ENCODE data around the gene CYP26C1. TPM values are rescaled to one million over a fixed set of nuclear protein-coding genes. Genes with fewer than 3 reads are reported as not detected.
A peak's percentile ranks its signal among the peaks of the same experiment; 100 is the strongest.

The CYP26C1 gene
- total RNA-seq, 1 donor from 2014 or later, result not detected

GRCh38 chr10:93034426-93034825 lies 26.2 kb upstream of the CYP26C1 start:
- no peaks in the 10 kb centered on the region for H3K36me3 ChIP-seq (ENCODE audit: control insufficient read depth in 3 of 3, insufficient read depth in 3 of 3, low read length in 3 of 3)
- H3K4me3 ChIP-seq (ENCODE audit: low read length in 3 of 3), result no peak overlapping the region
- no peak overlapping the region for H3K27ac ChIP-seq (ENCODE audit: low read depth, low read length)
- H3K9me3 ChIP-seq (ENCODE audit: control insufficient read depth in 3 of 3, low read length in 3 of 3), result no peaks in the 10 kb centered on the region
- no peaks in the 10 kb centered on the region for H3K4me1 ChIP-seq (ENCODE audit: control insufficient read depth in 3 of 3, insufficient read depth in 3 of 3, low read length in 3 of 3)
- no peaks in the 10 kb centered on the region for H3K27me3 ChIP-seq (ENCODE audit: control insufficient read depth in 3 of 3, insufficient read depth in 3 of 3, low read length in 3 of 3)
- H3K9ac ChIP-seq (ENCODE audit: low read depth in 1 of 3, low read length in 3 of 3), result no peak overlapping the region

GRCh38 chr10:93039110-93039509 lies 21.5 kb upstream of the CYP26C1 start:
- no peak overlapping the region for H3K4me3 ChIP-seq (ENCODE audit: low read length in 3 of 3)
- H3K9me3 ChIP-seq (ENCODE audit: control insufficient read depth in 3 of 3, low read length in 3 of 3), result no peaks in the 10 kb centered on the region
- no peaks in the 10 kb centered on the region for H3K27me3 ChIP-seq (ENCODE audit: control insufficient read depth in 3 of 3, insufficient read depth in 3 of 3, low read length in 3 of 3)
- no peaks in the 10 kb centered on the region for H3K36me3 ChIP-seq (ENCODE audit: control insufficient read depth in 3 of 3, insufficient read depth in 3 of 3, low read length in 3 of 3)
- H3K9ac ChIP-seq (ENCODE audit: low read depth in 1 of 3, low read length in 3 of 3), result no peak overlapping the region
- no peak overlapping the region for H3K27ac ChIP-seq (ENCODE audit: low read depth, low read length)
- H3K4me1 ChIP-seq (ENCODE audit: control insufficient read depth in 3 of 3, insufficient read depth in 3 of 3, low read length in 3 of 3), result peaks cover 0 to 2% (median 0%) of the 10 kb centered on the region in 3 donors

GRCh38 chr10:93039721-93040120 lies 20.9 kb upstream of the CYP26C1 start:
- no peak overlapping the region for H3K4me3 ChIP-seq (ENCODE audit: low read length in 3 of 3)
- H3K27me3 ChIP-seq (ENCODE audit: control insufficient read depth in 3 of 3, insufficient read depth in 3 of 3, low read length in 3 of 3), result no peaks in the 10 kb centered on the region
- H3K36me3 ChIP-seq (ENCODE audit: control insufficient read depth in 3 of 3, insufficient read depth in 3 of 3, low read length in 3 of 3), result no peaks in the 10 kb centered on the region
- H3K9me3 ChIP-seq (ENCODE audit: control insufficient read depth in 3 of 3, low read length in 3 of 3), result no peaks in the 10 kb centered on the region
- H3K9ac ChIP-seq (ENCODE audit: low read depth in 1 of 3, low read length in 3 of 3), result no peak overlapping the region
- no peak overlapping the region for H3K27ac ChIP-seq (ENCODE audit: low read depth, low read length)
- H3K4me1 ChIP-seq (ENCODE audit: control insufficient read depth in 3 of 3, insufficient read depth in 3 of 3, low read length in 3 of 3), result peaks cover 0 to 2% (median 0%) of the 10 kb centered on the region in 3 donors

- H3K9me3 ChIP-seq (ENCODE audit: control insufficient read depth in 3 of 3, low read length in 3 of 3), result no peaks in the 10 kb centered on the region
- no peak overlapping the region for H3K4me3 ChIP-seq (ENCODE audit: low read length in 3 of 3)
- H3K4me1 ChIP-seq (ENCODE audit: control insufficient read depth in 3 of 3, insufficient read depth in 3 of 3, low read length in 3 of 3), result no peaks in the 10 kb centered on the region
- H3K27ac ChIP-seq (ENCODE audit: low read depth, low read length), result no peak overlapping the region
- peaks cover 0 to under 1% (median under 1%) of the 10 kb centered on the region in 3 donors for H3K27me3 ChIP-seq (ENCODE audit: control insufficient read depth in 3 of 3, insufficient read depth in 3 of 3, low read length in 3 of 3)
- peaks cover 4 to 12% (median 5%) of the 10 kb centered on the region in 3 donors for H3K36me3 ChIP-seq (ENCODE audit: control insufficient read depth in 3 of 3, insufficient read depth in 3 of 3, low read length in 3 of 3)
- H3K9ac ChIP-seq (ENCODE audit: low read depth in 1 of 3, low read length in 3 of 3), result no peak overlapping the region
Observed at GRCh38 chr10:93054486-93054885, 6.1 kb upstream of the CYP26C1 start.

GRCh38 chr10:93058139-93058538 lies 2.5 kb upstream of the CYP26C1 start:
- H3K27ac ChIP-seq (ENCODE audit: low read depth, low read length), result no peak overlapping the region
- H3K4me3 ChIP-seq (ENCODE audit: low read length in 3 of 3), result no peak overlapping the region
- peaks cover 20 to 28% (median 26%) of the 10 kb centered on the region in 3 donors for H3K27me3 ChIP-seq (ENCODE audit: control insufficient read depth in 3 of 3, insufficient read depth in 3 of 3, low read length in 3 of 3)
- peaks cover 3 to 17% (median 3%) of the 10 kb centered on the region in 3 donors for H3K36me3 ChIP-seq (ENCODE audit: control insufficient read depth in 3 of 3, insufficient read depth in 3 of 3, low read length in 3 of 3)
- H3K4me1 ChIP-seq (ENCODE audit: control insufficient read depth in 3 of 3, insufficient read depth in 3 of 3, low read length in 3 of 3), result peaks cover 14 to 23% (median 17%) of the 10 kb centered on the region in 3 donors
- no peak overlapping the region for H3K9ac ChIP-seq (ENCODE audit: low read depth in 1 of 3, low read length in 3 of 3)
- H3K9me3 ChIP-seq (ENCODE audit: control insufficient read depth in 3 of 3, low read length in 3 of 3), result no peaks in the 10 kb centered on the region

GRCh38 chr10:93060887-93061593 lies 442 bp downstream of the CYP26C1 start:
- H3K27me3 ChIP-seq (ENCODE audit: control insufficient read depth in 3 of 3, insufficient read depth in 3 of 3, low read length in 3 of 3), result peaks cover 46 to 53% (median 53%) of the 10 kb centered on the region in 3 donors
- H3K36me3 ChIP-seq (ENCODE audit: control insufficient read depth in 3 of 3, insufficient read depth in 3 of 3, low read length in 3 of 3), result peaks cover 3 to 14% (median 3%) of the 10 kb centered on the region in 3 donors
- peaks cover 14 to 28% (median 17%) of the 10 kb centered on the region in 3 donors for H3K4me1 ChIP-seq (ENCODE audit: control insufficient read depth in 3 of 3, insufficient read depth in 3 of 3, low read length in 3 of 3)
- H3K4me3 ChIP-seq (ENCODE audit: low read length in 3 of 3), result no peak overlapping the region
- H3K9ac ChIP-seq (ENCODE audit: low read depth in 1 of 3, low read length in 3 of 3), result no peak overlapping the region
- no peak overlapping the region for H3K27ac ChIP-seq (ENCODE audit: low read depth, low read length)
- peaks cover 0 to 2% (median 0%) of the 10 kb centered on the region in 3 donors for H3K9me3 ChIP-seq (ENCODE audit: control insufficient read depth in 3 of 3, low read length in 3 of 3)

- peaks cover 0 to 2% (median 0%) of the 10 kb centered on the region in 3 donors for H3K9me3 ChIP-seq (ENCODE audit: control insufficient read depth in 3 of 3, low read length in 3 of 3)
- peaks cover 14 to 28% (median 17%) of the 10 kb centered on the region in 3 donors for H3K4me1 ChIP-seq (ENCODE audit: control insufficient read depth in 3 of 3, insufficient read depth in 3 of 3, low read length in 3 of 3)
- H3K36me3 ChIP-seq (ENCODE audit: control insufficient read depth in 3 of 3, insufficient read depth in 3 of 3, low read length in 3 of 3), result peaks cover 3 to 14% (median 3%) of the 10 kb centered on the region in 3 donors
- no peak overlapping the region for H3K9ac ChIP-seq (ENCODE audit: low read depth in 1 of 3, low read length in 3 of 3)
- peak overlapping the region in 2 of 3 donors; percentile 50 to 54 for H3K4me3 ChIP-seq (ENCODE audit: low read length in 3 of 3)
- peaks cover 54 to 61% (median 61%) of the 10 kb centered on the region in 3 donors for H3K27me3 ChIP-seq (ENCODE audit: control insufficient read depth in 3 of 3, insufficient read depth in 3 of 3, low read length in 3 of 3)
- H3K27ac ChIP-seq (ENCODE audit: low read depth, low read length), result no peak overlapping the region
Observed at GRCh38 chr10:93061594-93062513, 1.3 kb downstream of the CYP26C1 start.

- H3K27ac ChIP-seq (ENCODE audit: low read depth, low read length), result no peak overlapping the region
- H3K4me1 ChIP-seq (ENCODE audit: control insufficient read depth in 3 of 3, insufficient read depth in 3 of 3, low read length in 3 of 3), result peaks cover 14 to 28% (median 17%) of the 10 kb centered on the region in 3 donors
- H3K4me3 ChIP-seq (ENCODE audit: low read length in 3 of 3), result peak overlapping the region in 2 of 3 donors; percentile 50 to 54
- peaks cover 3 to 14% (median 3%) of the 10 kb centered on the region in 3 donors for H3K36me3 ChIP-seq (ENCODE audit: control insufficient read depth in 3 of 3, insufficient read depth in 3 of 3, low read length in 3 of 3)
- H3K27me3 ChIP-seq (ENCODE audit: control insufficient read depth in 3 of 3, insufficient read depth in 3 of 3, low read length in 3 of 3), result peaks cover 62 to 69% (median 68%) of the 10 kb centered on the region in 3 donors
- H3K9me3 ChIP-seq (ENCODE audit: control insufficient read depth in 3 of 3, low read length in 3 of 3), result peaks cover 0 to 2% (median 0%) of the 10 kb centered on the region in 3 donors
- no peak overlapping the region for H3K9ac ChIP-seq (ENCODE audit: low read depth in 1 of 3, low read length in 3 of 3)
Observed at GRCh38 chr10:93062514-93063143, 2.0 kb downstream of the CYP26C1 start.

- peaks cover 0 to 9% (median 0%) of the 10 kb centered on the region in 3 donors for H3K36me3 ChIP-seq (ENCODE audit: control insufficient read depth in 3 of 3, insufficient read depth in 3 of 3, low read length in 3 of 3)
- H3K4me1 ChIP-seq (ENCODE audit: control insufficient read depth in 3 of 3, insufficient read depth in 3 of 3, low read length in 3 of 3), result peaks cover 14 to 32% (median 18%) of the 10 kb centered on the region in 3 donors
- H3K9ac ChIP-seq (ENCODE audit: low read depth in 1 of 3, low read length in 3 of 3), result no peak overlapping the region
- no peak overlapping the region for H3K27ac ChIP-seq (ENCODE audit: low read depth, low read length)
- peaks cover 69 to 76% (median 74%) of the 10 kb centered on the region in 3 donors for H3K27me3 ChIP-seq (ENCODE audit: control insufficient read depth in 3 of 3, insufficient read depth in 3 of 3, low read length in 3 of 3)
- H3K9me3 ChIP-seq (ENCODE audit: control insufficient read depth in 3 of 3, low read length in 3 of 3), result peaks cover 0 to 2% (median 0%) of the 10 kb centered on the region in 3 donors
- no peak overlapping the region for H3K4me3 ChIP-seq (ENCODE audit: low read length in 3 of 3)
Observed at GRCh38 chr10:93063144-93063976, 2.8 kb downstream of the CYP26C1 start.

Measured in skeletal muscle tissue (tissue), 4 donors.